DMS 273 (cell line): ENCODE results near the gene SNRNP25.
"Not testable (repeated sequence)": the region's sequence is repeated elsewhere in the genome, so short reads cannot be mapped to it uniquely, and the experiment has no call there.

ENCODE experiments used
- DNase-seq: peaks from one replicate; lab custom pipeline; 2025; ENCODE audit not compliant: unreplicated experiment; lab: John Stamatoyannopoulos, UW

The SNRNP25 gene

GRCh38 chr16:53346-54236 lies at the start of gene SNRNP25, which contains the start of gene POLR3K:
SNRNP25 (plus strand) TSS chr16:53828; CDS start chr16:54017, 189 bp downstream.
POLR3K (minus strand) TSS chr16:53608; CDS start chr16:53586, 22 bp downstream.
- DNase-seq = peak; percentile 99

- no peak for DNase-seq
These were observed 43.5 kb upstream of the SNRNP25 start for GRCh38 chr16:9903-10665.

- DNase-seq = peak; percentile 90
These were observed 42.9 kb upstream of the SNRNP25 start for GRCh38 chr16:10772-11171.

- not testable (repeated sequence) for DNase-seq
These were observed 36.4 kb upstream of the SNRNP25 start for GRCh38 chr16:17062-17765.

GRCh38 chr16:20886-21285 lies 32.7 kb upstream of the SNRNP25 start:
- DNase-seq = not testable (repeated sequence)

GRCh38 chr16:24151-24550 lies 29.5 kb upstream of the SNRNP25 start:
- DNase-seq = not testable (repeated sequence)

GRCh38 chr16:25926-26348 lies 27.7 kb upstream of the SNRNP25 start:
- not testable (repeated sequence) for DNase-seq

GRCh38 chr16:30627-31026 lies 23.0 kb upstream of the SNRNP25 start:
- not testable (repeated sequence) for DNase-seq

GRCh38 chr16:33154-33876 lies 20.3 kb upstream of the SNRNP25 start:
- not testable (repeated sequence) for DNase-seq

- no peak for DNase-seq
These were observed 19.6 kb upstream of the SNRNP25 start for GRCh38 chr16:33877-34647.

- no peak for DNase-seq
These were observed 19.0 kb upstream of the SNRNP25 start for GRCh38 chr16:34648-34987.

GRCh38 chr16:35011-35677 lies 18.5 kb upstream of the SNRNP25 start:
- DNase-seq = no peak

- no peak for DNase-seq
These were observed 17.8 kb upstream of the SNRNP25 start for GRCh38 chr16:35678-36305.

GRCh38 chr16:36336-36984 lies 17.2 kb upstream of the SNRNP25 start:
- no peak for DNase-seq

- no peak for DNase-seq
These were observed 16.1 kb upstream of the SNRNP25 start for GRCh38 chr16:37511-37910.

- DNase-seq = not testable (repeated sequence)
These were observed 15.4 kb upstream of the SNRNP25 start for GRCh38 chr16:38206-38605.

- no peak for DNase-seq
These were observed 14.4 kb upstream of the SNRNP25 start for GRCh38 chr16:38941-39892.
